HG02938 (cell line): ENCODE data around the gene ARID1B.

Experiments
- ATAC-seq: cut with Tn5 transposase; IDR thresholded peaks from one replicate; pipeline ENCODE4 v1.9.1; 2021; ENCODE audit warnings: mild to moderate bottlenecking, moderate library complexity; ENCODE audit not compliant: unreplicated experiment

ARID1B gene

DNA sequence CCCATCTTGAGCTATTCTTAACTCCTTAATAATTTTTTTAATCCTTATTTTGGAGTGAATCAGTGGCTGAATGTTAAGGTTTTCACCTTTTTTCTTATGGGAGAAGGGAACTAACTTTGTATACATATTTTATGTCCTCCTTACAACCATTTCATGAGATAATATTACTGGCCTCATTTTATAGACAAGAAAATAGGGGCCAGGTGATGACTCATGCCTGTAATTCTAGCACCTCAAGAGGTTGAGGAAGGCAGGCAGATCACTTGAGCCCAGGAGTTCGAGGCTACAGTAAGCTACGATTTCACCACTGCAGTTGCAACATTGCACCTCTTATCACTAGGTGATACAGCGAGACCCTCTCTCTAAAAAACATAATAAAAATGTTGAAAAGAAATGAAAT lies 417.5 kb downstream of the ARID1B start:
- ATAC-seq: no peak

GRCh38 chr6:157196391-157196790 lies 419.2 kb downstream of the ARID1B start:
- no peak for ATAC-seq

GRCh38 chr6:157198425-157199279 lies 421.5 kb downstream of the ARID1B start:
- ATAC-seq: no peak

- ATAC-seq: no peak
Measured at GRCh38 chr6:157200117-157200516, 422.9 kb downstream of the ARID1B start.

DNA sequence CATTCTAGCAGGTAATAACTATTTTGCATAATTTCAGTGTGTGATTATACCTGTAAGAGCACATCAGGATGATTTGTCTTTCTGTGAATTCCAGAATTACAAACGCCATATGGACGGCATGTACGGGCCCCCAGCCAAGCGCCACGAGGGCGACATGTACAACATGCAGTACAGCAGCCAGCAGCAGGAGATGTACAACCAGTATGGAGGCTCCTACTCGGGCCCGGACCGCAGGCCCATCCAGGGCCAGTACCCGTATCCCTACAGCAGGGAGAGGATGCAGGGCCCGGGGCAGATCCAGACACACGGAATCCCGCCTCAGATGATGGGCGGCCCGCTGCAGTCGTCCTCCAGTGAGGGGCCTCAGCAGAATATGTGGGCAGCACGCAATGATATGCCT lies 423.4 kb downstream of the ARID1B start:
- ATAC-seq: no peak

DNA sequence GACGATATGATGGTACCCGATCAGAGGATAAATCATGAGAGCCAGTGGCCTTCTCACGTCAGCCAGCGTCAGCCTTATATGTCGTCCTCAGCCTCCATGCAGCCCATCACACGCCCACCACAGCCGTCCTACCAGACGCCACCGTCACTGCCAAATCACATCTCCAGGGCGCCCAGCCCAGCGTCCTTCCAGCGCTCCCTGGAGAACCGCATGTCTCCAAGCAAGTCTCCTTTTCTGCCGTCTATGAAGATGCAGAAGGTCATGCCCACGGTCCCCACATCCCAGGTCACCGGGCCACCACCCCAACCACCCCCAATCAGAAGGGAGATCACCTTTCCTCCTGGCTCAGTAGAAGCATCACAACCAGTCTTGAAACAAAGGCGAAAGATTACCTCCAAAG lies 423.9 kb downstream of the ARID1B start:
- no peak for ATAC-seq

DNA sequence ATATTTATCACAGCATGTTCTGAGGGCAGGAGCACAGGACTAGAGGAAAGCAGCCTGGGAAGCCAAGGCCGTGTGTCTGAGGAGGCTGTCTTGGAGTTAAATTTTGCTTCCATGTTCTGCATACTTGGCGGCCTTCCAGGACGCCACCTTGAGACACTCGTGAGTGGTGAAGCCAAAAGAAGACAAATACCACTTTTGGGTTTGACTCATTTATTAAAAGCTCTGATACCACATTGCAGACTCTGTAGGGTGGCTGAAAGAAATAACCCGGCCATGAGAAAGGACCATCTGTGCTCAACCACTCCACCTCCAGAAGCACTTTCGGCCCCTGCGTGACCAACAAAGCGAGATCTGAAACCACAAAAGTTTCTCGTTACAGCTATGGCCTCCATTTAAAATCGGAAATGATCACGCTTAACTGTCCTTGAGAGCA lies 426.1 kb downstream of the ARID1B start:
- ATAC-seq: peak; percentile 71

- ATAC-seq: no peak
Measured at GRCh38 chr6:157203764-157204163, 426.6 kb downstream of the ARID1B start.

DNA sequence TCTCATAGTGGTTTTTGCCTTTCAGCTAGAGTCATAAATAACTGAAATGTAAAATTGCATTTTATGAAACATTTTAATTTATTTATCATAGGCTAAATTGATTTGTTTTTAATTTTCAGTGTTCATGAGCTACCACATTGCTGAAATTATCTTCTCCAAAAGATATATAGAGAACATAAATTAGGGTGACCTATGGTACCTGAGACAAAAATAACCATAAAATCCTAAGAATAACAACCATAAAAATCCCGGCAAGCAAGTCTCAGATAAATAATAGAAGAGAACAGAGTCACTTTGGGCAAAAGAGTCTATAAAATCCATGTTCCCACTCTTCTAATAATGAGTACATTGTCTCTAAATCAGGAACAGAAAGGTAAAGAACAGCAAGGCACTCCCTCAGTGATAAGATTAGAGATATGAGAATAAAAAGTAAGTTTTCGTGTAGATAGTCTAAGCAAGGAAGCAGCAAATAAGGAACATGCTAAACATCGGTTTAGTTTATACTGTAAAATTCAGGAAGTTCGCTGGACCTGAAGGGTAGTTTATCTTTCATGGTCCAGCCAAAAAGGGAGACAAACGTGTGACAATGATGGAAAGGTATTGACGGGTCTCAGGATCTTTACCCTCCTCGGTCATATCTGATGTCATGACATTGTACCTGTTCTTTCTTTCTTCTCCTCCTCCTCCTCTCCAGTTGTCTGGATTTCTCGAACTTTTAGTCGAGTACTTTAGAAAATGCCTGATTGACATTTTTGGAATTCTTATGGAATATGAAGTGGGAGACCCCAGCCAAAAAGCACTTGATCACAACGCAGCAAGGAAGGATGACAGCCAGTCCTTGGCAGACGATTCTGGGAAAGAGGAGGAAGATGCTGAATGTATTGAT lies 428.5 kb downstream of the ARID1B start:
- ATAC-seq: no peak

- no peak for ATAC-seq
Measured at GRCh38 chr6:157206359-157206815, 429.2 kb downstream of the ARID1B start.

DNA sequence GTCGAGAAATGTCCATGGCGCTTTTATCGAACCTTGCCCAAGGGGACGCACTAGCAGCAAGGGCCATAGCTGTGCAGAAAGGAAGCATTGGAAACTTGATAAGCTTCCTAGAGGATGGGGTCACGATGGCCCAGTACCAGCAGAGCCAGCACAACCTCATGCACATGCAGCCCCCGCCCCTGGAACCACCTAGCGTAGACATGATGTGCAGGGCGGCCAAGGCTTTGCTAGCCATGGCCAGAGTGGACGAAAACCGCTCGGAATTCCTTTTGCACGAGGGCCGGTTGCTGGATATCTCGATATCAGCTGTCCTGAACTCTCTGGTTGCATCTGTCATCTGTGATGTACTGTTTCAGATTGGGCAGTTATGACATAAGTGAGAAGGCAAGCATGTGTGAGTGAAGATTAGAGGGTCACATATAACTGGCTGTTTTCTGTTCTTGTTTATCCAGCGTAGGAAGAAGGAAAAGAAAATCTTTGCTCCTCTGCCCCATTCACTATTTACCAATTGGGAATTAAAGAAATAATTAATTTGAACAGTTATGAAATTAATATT lies 430.4 kb downstream of the ARID1B start:
- ATAC-seq: no peak

DNA sequence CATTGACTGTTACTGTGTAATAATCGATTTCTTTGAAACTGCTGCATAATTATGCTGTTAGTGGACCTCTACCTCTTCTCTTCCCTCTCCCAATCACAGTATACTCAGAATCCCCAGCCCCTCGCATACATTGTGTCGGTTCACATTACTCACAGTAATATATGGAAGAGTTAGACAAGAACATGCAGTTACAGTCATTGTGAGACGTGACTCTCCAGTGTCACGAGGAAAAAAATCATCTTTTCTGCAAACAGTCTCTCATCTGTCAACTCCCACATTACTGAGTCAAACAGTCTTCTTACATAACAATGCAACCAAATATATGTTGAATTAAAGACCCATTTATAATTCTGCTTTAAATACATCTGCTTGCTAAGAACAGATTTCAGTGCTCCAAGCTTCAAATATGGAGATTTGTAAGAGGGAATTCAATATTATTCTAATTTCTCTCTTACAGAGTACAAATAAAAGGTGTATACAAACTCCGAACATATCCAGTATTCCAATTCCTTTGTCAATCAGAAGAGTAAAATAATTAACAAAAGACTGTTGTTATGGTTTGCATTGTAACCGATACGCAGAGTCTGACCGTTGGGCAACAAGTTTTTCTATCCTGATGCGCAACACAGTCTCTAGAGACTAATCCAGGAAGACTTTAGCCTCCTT lies 432.8 kb downstream of the ARID1B start:
- no peak for ATAC-seq

- no peak for ATAC-seq
Measured at GRCh38 chr6:157210954-157211353, 433.8 kb downstream of the ARID1B start.

GRCh38 chr6:157211603-157212455 lies 434.7 kb downstream of the ARID1B start:
- ATAC-seq: no peak

DNA sequence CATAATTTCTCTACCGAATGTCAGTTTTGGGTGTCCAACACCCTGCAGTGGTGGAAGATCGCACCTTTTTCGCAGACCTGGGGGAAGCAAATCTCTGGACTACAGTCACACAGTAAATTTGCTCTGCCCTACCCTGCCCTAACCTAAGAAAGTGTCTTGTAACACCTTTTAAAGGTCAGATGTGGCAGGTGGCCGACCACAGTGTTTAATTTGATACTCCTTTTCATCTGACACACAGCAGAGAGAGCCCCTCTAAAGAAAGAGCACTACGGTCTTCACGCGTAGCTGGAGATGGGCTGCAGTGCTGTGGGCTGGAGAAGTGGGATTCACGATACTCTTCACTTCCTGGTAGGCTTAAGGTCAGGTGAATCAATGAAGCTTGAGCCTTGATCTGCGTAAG lies 436.2 kb downstream of the ARID1B start:
- no peak for ATAC-seq

DNA sequence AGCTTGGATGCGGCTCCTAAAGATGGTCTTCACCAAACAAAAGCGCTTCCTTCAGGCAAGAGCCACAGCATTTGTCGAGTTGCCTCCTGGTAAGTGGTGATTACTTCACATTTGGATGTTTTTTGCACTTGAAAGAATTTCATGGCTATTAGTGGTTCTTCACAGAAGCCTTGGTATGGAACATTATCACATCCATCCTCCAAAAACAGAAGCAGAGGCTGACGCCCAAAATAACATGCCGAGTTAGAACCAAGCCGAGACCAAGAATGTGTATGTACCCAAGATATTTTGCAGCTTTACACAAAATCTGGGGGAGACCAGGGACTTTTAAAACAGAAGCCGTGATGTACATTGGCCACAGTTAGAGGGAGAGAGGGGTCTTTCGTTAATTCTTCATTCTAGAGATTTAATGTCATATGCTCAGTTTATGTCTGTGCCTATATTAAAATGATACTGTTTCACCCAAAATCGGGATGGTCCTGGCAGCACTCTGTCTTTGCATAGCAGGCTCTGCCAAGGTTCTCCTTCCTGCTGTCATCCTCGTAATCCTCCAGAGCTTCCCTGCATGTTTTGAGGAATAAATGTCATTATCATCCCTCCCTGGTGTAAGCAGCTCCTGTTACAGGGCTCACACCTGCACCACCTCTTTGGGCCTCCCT lies 436.9 kb downstream of the ARID1B start:
- ATAC-seq: no peak

- no peak for ATAC-seq
Measured at GRCh38 chr6:157215717-157216116, 438.5 kb downstream of the ARID1B start.

DNA sequence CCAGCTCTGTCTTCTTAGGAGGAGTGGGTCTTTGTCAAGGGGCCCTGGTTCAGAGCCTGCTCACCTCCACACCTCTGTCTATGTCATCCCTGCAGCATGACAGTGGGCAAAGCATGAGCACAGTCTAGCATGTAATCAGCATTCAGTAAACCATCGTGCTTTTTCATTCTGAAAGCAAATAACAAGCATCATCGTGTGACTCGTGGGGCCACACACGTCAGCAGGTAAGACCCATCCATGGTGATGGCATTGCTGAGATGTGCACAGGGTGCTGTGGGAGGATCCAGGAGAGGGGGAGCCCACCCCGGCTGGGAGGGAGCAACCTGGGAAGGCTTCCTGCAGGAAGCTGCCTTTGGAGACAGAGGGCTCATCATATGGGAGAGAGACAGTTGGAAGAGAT lies 439.4 kb downstream of the ARID1B start:
- ATAC-seq: no peak

DNA sequence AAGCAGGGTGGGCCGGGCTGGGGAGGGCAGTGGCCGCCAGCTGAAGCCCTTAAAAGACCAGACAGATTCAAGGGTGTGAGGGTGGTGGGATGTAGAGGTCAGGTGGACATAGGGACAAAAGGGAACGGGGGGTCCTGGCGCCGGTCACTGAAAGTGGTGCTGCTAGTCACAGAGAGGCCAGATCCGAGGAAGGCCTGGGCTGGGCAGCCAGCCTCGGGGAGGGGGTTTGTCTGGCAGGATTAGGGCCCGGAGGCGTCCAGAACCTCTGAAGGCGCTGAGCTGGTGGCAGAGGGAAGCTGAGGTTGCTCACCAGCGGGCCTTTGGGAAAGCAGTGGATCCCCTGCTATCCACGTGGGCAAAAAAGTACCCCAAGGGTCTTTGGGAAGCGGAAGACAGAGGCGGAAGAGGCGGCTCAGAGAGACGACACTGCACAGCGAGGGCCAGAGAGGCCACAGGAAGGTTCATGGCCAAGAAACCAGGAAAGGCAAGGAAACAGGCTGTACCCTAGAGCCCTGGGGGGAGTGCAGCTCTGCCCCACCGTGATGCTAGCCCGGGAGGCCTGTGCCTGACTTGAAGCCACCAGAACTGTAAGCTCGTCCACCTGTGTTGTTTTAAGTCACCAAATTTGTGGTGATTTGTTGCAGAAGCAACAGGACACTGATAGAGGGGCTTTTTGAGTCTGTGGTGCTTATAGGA lies 440.2 kb downstream of the ARID1B start:
- ATAC-seq: no peak
